H1 (cell line): ENCODE measurements around the gene F7. TPM values are rescaled to one million over a fixed set of nuclear protein-coding genes. Genes with fewer than 3 reads are reported as not detected.

Experiments used
- CTCF ChIA-PET: fragments of 300-600 bp; sonication (Branson Sonifier 250); formaldehyde crosslinking; loops from one replicate; lab custom pipeline; 2021; ENCODE audit not compliant: partially characterized antibody; lab: Charles Lee
- POLR2A ChIA-PET: fragments of 300-600 bp; sonication (Branson Sonifier 250); formaldehyde crosslinking; loops from one replicate; lab custom pipeline; 2021; ENCODE audit warnings: inconsistent platforms; ENCODE audit not compliant: partially characterized antibody; lab: Charles Lee
- DNase-seq, 2 experiments: peaks; one replicate each; pipeline versions ENCODE4 v3.0.0 to v3.0.0-alpha.2; 2010 to 2022; ENCODE audit warnings: low spot score in 2 of 2, low read depth in 1 of 2, mixed read lengths in 1 of 2
- FAIRE-seq: peaks from 2 replicates; lab custom pipeline; 2011; peaks lifted over from hg19 to GRCh38; lab: Jason Lieb, UNC
- H2AFZ ChIP-seq: 2 replicates; pipeline ENCODE4 v1.8.1; 2012; ENCODE audit warnings: low read length, inconsistent platforms
- H2AK5ac ChIP-seq: 2 replicates; pipeline ENCODE4 v1.6.1; 2013; ENCODE audit warnings: low read depth, low read length
- H2BK120ac ChIP-seq: replicated peaks from 2 replicates; pipeline ENCODE3; 2013; ENCODE audit warnings: low read depth, low read length, inconsistent platforms
- H2BK12ac ChIP-seq: 2 replicates; pipeline ENCODE4 v1.6.1; 2013; ENCODE audit warnings: low read depth, low read length
- H2BK15ac ChIP-seq: 2 replicates; pipeline ENCODE4 v1.6.1; 2013; ENCODE audit warnings: low read length
- H2BK20ac ChIP-seq: 2 replicates; pipeline ENCODE4 v1.6.1; 2013; ENCODE audit warnings: low read length
- H2BK5ac ChIP-seq: 2 replicates; pipeline ENCODE4 v1.6.1; 2013; ENCODE audit warnings: low read depth, low read length
- H3K14ac ChIP-seq: 2 replicates; pipeline ENCODE4 v1.6.1; 2013; ENCODE audit warnings: inconsistent platforms; ENCODE audit not compliant: insufficient read length
- H3K18ac ChIP-seq: 2 replicates; pipeline ENCODE4 v1.6.1; 2013; ENCODE audit warnings: low read length; ENCODE audit errors: extremely low read depth
- H3K23ac ChIP-seq: 2 replicates; pipeline ENCODE4 v1.6.1; 2013; ENCODE audit warnings: inconsistent platforms; ENCODE audit not compliant: insufficient read length
- H3K23me2 ChIP-seq: 2 replicates; pipeline ENCODE4 v1.6.1; 2013; ENCODE audit warnings: low read depth, low read length
- H3K27ac ChIP-seq: 2 replicates; pipeline ENCODE4 v1.6.1; 2011; ENCODE audit warnings: low read depth, low read length, inconsistent platforms
- H3K27me3 ChIP-seq, 4 experiments: replicated peaks in 1 of 4; 1 replicate in 1 of 4; 2 replicates in 3 of 4; pipeline versions ENCODE4 v1.6.1 to v1.8.1; 2011 to 2013; ENCODE audit warnings: low read length in 3 of 4, mild to moderate bottlenecking in 3 of 4, inconsistent platforms in 2 of 4, mixed read lengths in 2 of 4, moderate library complexity in 1 of 4; ENCODE audit not compliant: control insufficient read depth in 3 of 4, insufficient read depth in 3 of 4; ENCODE audit errors: extremely low read depth in 1 of 4
- H3K36me3 ChIP-seq, 4 experiments: 2 replicates each; pipeline versions ENCODE4 v1.6.1 to v1.8.1; 2011 to 2013; ENCODE audit warnings: mild to moderate bottlenecking in 4 of 4, low read length in 3 of 4, moderate library complexity in 2 of 4, control low read depth in 1 of 4, inconsistent platforms in 1 of 4; ENCODE audit not compliant: insufficient read depth in 4 of 4, control insufficient read depth in 2 of 4
- H3K4ac ChIP-seq: replicated peaks from 2 replicates; pipeline ENCODE3; 2013; ENCODE audit warnings: low read length, low read depth, mixed read lengths, inconsistent platforms; ENCODE audit not compliant: insufficient read length
- H3K4me1 ChIP-seq, 4 experiments: replicated peaks in 1 of 4; 1 replicate in 1 of 4; 2 replicates in 3 of 4; pipeline versions ENCODE4 v1.6.1 to v1.8.1; 2011 to 2013; ENCODE audit warnings: low read length in 3 of 4, inconsistent platforms in 2 of 4, mixed read lengths in 1 of 4; ENCODE audit not compliant: insufficient read depth in 4 of 4, control insufficient read depth in 3 of 4
- H3K4me2 ChIP-seq, 2 experiments: 2 replicates each; pipeline versions ENCODE4 v1.6.1 to v1.8.1; 2011 to 2013; ENCODE audit warnings: low read depth in 2 of 2, low read length in 2 of 2, control low read depth in 1 of 2, inconsistent platforms in 1 of 2, mild to moderate bottlenecking in 1 of 2; ENCODE audit not compliant: insufficient read depth in 1 of 2
- H3K4me3 ChIP-seq, 4 experiments: fragments of 200-600, 300-600 bp in 1 of 4; sonication (generic), shearing (Covaris generic), sonication (Bioruptor Twin) in 1 of 4; 2 replicates each; pipeline versions ENCODE4 v1.5.1 to v1.8.1; 2011 to 2016; ENCODE audit warnings: low read length in 4 of 4, low read depth in 3 of 4, control low read depth in 2 of 4, inconsistent platforms in 2 of 4, mild to moderate bottlenecking in 2 of 4, mixed read lengths in 1 of 4, moderate library complexity in 1 of 4; ENCODE audit not compliant: insufficient read depth in 2 of 4; ENCODE audit errors: extremely low read depth in 1 of 4
- H3K56ac ChIP-seq: replicated peaks from 2 replicates; pipeline ENCODE3; 2013; ENCODE audit warnings: low read depth, mild to moderate bottlenecking, mixed read lengths, low read length, inconsistent platforms; ENCODE audit not compliant: insufficient read length
- H3K79me1 ChIP-seq: 2 replicates; pipeline ENCODE4 v1.6.1; 2013; ENCODE audit warnings: low read depth, low read length, control low read depth
- H3K79me2 ChIP-seq, 2 experiments: 2 replicates each; pipeline versions ENCODE4 v1.6.1 to v1.8.1; 2012 to 2013; ENCODE audit warnings: low read length in 2 of 2, mild to moderate bottlenecking in 2 of 2, inconsistent platforms in 1 of 2; ENCODE audit not compliant: insufficient read depth in 2 of 2, control insufficient read depth in 1 of 2
- H3K9ac ChIP-seq, 4 experiments: replicated peaks in 1 of 4; 1 replicate in 1 of 4; 2 replicates in 3 of 4; pipeline versions ENCODE4 v1.6.1 to v1.8.1; 2011 to 2013; ENCODE audit warnings: low read depth in 3 of 4, low read length in 3 of 4, control low read depth in 2 of 4, mild to moderate bottlenecking in 2 of 4, moderate library complexity in 2 of 4, inconsistent platforms in 1 of 4; ENCODE audit errors: extremely low read depth in 1 of 4
- H3K9me3 ChIP-seq, 2 experiments: 2 replicates each; pipeline versions ENCODE4 v1.6.1 to v1.8.1; 2012 to 2013; ENCODE audit warnings: mild to moderate bottlenecking in 2 of 2, moderate library complexity in 2 of 2, control low read depth in 1 of 2, inconsistent platforms in 1 of 2, low read depth in 1 of 2, low read length in 1 of 2, mixed read lengths in 1 of 2; ENCODE audit not compliant: insufficient read depth in 2 of 2
- H4K20me1 ChIP-seq, 2 experiments: replicated peaks in 1 of 2; 2 replicates each; pipeline versions ENCODE3 to v1.8.1; 2011 to 2013; ENCODE audit warnings: inconsistent platforms in 2 of 2, low read length in 2 of 2, mild to moderate bottlenecking in 1 of 2; ENCODE audit not compliant: insufficient read depth in 2 of 2, control insufficient read depth in 1 of 2
- H4K5ac ChIP-seq: 2 replicates; pipeline ENCODE4 v1.6.1; 2013; ENCODE audit warnings: low read length, low read depth, mixed read lengths, inconsistent platforms; ENCODE audit not compliant: insufficient read length
- H4K8ac ChIP-seq: 2 replicates; pipeline ENCODE4 v1.8.0; 2013; ENCODE audit warnings: mild to moderate bottlenecking, moderate library complexity, low read length, inconsistent platforms; ENCODE audit not compliant: insufficient read depth; ENCODE audit errors: extremely low read depth
- H4K91ac ChIP-seq: replicated peaks from 2 replicates; pipeline ENCODE3; 2013; ENCODE audit warnings: low read length, mixed read lengths, inconsistent platforms; ENCODE audit not compliant: insufficient read length
- ATF2 ChIP-seq: IDR thresholded peaks from 2 replicates; pipeline ENCODE4 v1.6.1; 2012; ENCODE audit warnings: low read length, inconsistent platforms
- BCL11A ChIP-seq, 2 experiments: IDR thresholded peaks; one replicate each; pipeline ENCODE4 v1.6.1; 2011; ENCODE audit warnings: low read depth in 2 of 2, low read length in 2 of 2, mild to moderate bottlenecking in 2 of 2
- CHD1 ChIP-seq: IDR thresholded peaks from 2 replicates; pipeline ENCODE4 v1.6.1; 2012; ENCODE audit warnings: low read depth, low read length, improper control_type of control experiment
- EP300 ChIP-seq, 2 experiments: IDR thresholded peaks; 1 replicate in 1 of 2; 2 replicates in 1 of 2; pipeline ENCODE4 v1.6.1; 2011 to 2012; ENCODE audit warnings: low read depth in 2 of 2, low read length in 2 of 2, mild to moderate bottlenecking in 2 of 2, borderline replicate concordance in 1 of 2, inconsistent platforms in 1 of 2, moderate library complexity in 1 of 2
- GTF2F1 ChIP-seq: IDR thresholded peaks from 2 replicates; pipeline ENCODE4 v1.6.1; 2012; ENCODE audit warnings: low read depth, low read length, improper control_type of control experiment, borderline replicate concordance
- HDAC2 ChIP-seq, 2 experiments: fragments of 300-600 bp in 1 of 2; sonication (generic) in 1 of 2; IDR thresholded peaks; 2 replicates each; pipeline ENCODE4 v1.6.1; 2011 to 2012; ENCODE audit warnings: low read depth in 2 of 2, low read length in 2 of 2, mild to moderate bottlenecking in 2 of 2, moderate library complexity in 2 of 2, borderline replicate concordance in 1 of 2, inconsistent platforms in 1 of 2
- KDM5A ChIP-seq: fragments of 200-600 bp; IDR thresholded peaks from 2 replicates; pipeline ENCODE4 v1.7.1; 2012; ENCODE audit warnings: mild to moderate bottlenecking, low read length, inconsistent platforms, mixed read lengths
- NANOG ChIP-seq: IDR thresholded peaks from 2 replicates; pipeline ENCODE4 v1.6.1; 2011; ENCODE audit warnings: low read length, low read depth, mild to moderate bottlenecking, inconsistent platforms; ENCODE audit not compliant: insufficient read depth, poor library complexity, severe bottlenecking
- RBBP5 ChIP-seq: IDR thresholded peaks from 2 replicates; pipeline ENCODE4 v1.7.1; 2012; ENCODE audit warnings: low read depth, mild to moderate bottlenecking, inconsistent platforms, low read length, moderate library complexity, borderline replicate concordance
- SRF ChIP-seq: IDR thresholded peaks from 2 replicates; pipeline ENCODE4 v1.6.1; 2011; ENCODE audit warnings: mild to moderate bottlenecking, low read depth, low read length, moderate library complexity
- WGBS, 2 experiments: shearing (Covaris generic) in 1 of 2; methylation state at CpG; one replicate each; pipeline versions ENCODE4 v1.1.6 to v1.1.7; 2013 to 2015; ENCODE audit warnings: low lambda C conversion rate in 2 of 2, mixed read lengths in 2 of 2, inconsistent platforms in 1 of 2, low coverage in 1 of 2, missing lambda C conversion rate in 1 of 2; ENCODE audit not compliant: insufficient replicate concordance in 2 of 2, insufficient coverage in 1 of 2, insufficient read length in 1 of 2; ENCODE audit errors: extremely low coverage in 1 of 2, missing lambda C conversion rate in 1 of 2; 5-methylcytosine and 5-hydroxymethylcytosine counted together
- polyA plus RNA-seq, 7 experiments: library from polyadenylated mRNA; depleted of rRNA in 3 of 7; stranded (reverse) in 5 of 7; unstranded in 2 of 7; fragments of >200 nt in 5 of 7; fragments of 200-250 nt in 2 of 7; gene quantifications; 1 replicate in 5 of 7; 2 replicates in 1 of 7; 4 replicates in 1 of 7; pipeline versions ENCODE4 v1.2.1 to v1.2.3, GENCODE V29; 2011 to 2013; ENCODE audit warnings: missing spikeins in 2 of 7, mixed read lengths in 2 of 7
- total RNA-seq: library from RNA; stranded (reverse); fragmentation: NEBNext Ultra II Directional; extraction: Animal tissue kit (Norgen Biotek cat#: 25700); gene quantifications from 2 replicates; pipeline ENCODE4 v1.2.1, GENCODE V29; 2021
- TF ChIP-seq, protein P1 (sequence below): IDR thresholded peaks from 2 replicates; pipeline ENCODE4 v1.6.1; 2012; ENCODE audit warnings: inconsistent platforms

F7 gene
- total and polyA plus RNA-seq, 2 of the 8 experiments (the other 6 are each of a cell fraction or from before 2014, with no cell fraction given) = 0.43 to 0.98 TPM

- POLR2A ChIA-PET = interaction anchor here (0.6 to 1.2 kb wide), 4 partner anchors 11 to 536 kb away, joined by 3 to 5 read pairs (median 3); no protein-coding TSS in a partner anchor
- Histone ChIP-seq H2BK120ac (no peak overlapping the region), H2AK5ac (no peak overlapping the region), H4K20me1 (no peaks in the 10 kb centered on the region), H3K9ac (no peak overlapping the region), H3K23me2 (no peaks in the 10 kb centered on the region), H3K4me1 (peaks cover 0 to 16% (median 4%) of the 10 kb centered on the region in 4 experiments; a peak in 6 of 7 replicates), H3K18ac (no peak overlapping the region), H3K79me2 (no peaks in the 10 kb centered on the region), H3K27ac (no peak overlapping the region), H4K5ac (no peak overlapping the region), H2AFZ (no peak overlapping the region), H3K14ac (no peak overlapping the region), H2BK12ac (no peak overlapping the region), H3K27me3 (no peaks in the 10 kb centered on the region), H2BK20ac (no peak overlapping the region), H4K91ac (no peak overlapping the region), H2BK15ac (no peak overlapping the region), H3K4ac (no peak overlapping the region), H3K36me3 (peaks cover 0 to 7% (median under 1%) of the 10 kb centered on the region in 4 experiments; a peak in 3 of 8 replicates), H4K8ac (no peak overlapping the region), H3K56ac (no peak overlapping the region), H3K9me3 (no peaks in the 10 kb centered on the region), H3K4me2 (no peak overlapping the region), H3K4me3 (no peak overlapping the region; a peak in 1 of 8 replicates), H3K79me1 (no peaks in the 10 kb centered on the region), H2BK5ac (no peak overlapping the region), H3K23ac (no peak overlapping the region)
- FAIRE-seq = no peak
- CTCF ChIA-PET = interaction anchor here (0.6 to 0.8 kb wide), 3 partner anchors 42 to 162 kb away, joined by 3 read pairs; no protein-coding TSS in a partner anchor
- WGBS, 2 experiments = 86% methylated on average over 12 of the region's 12 CpGs; no CpG with 5 or more reads in 1 of the 2 experiments
- no peak for DNase-seq
- TF ChIP-seq GTF2F1 = no peak
- no peak for TF ChIP-seq KDM5A
- TF ChIP-seq ATF2 = no peak
- TF ChIP-seq EP300 (IDR thresholded peaks at IDR 0.05; ENCODE audit: borderline replicate concordance in 1 of 2, low read depth in 2 of 2, low read length in 2 of 2) = no peak
- TF ChIP-seq HDAC2 (IDR thresholded peaks at IDR 0.05; ENCODE audit: borderline replicate concordance in 1 of 2, low read depth in 2 of 2, low read length in 2 of 2) = no peak
- TF ChIP-seq, protein P1, sequence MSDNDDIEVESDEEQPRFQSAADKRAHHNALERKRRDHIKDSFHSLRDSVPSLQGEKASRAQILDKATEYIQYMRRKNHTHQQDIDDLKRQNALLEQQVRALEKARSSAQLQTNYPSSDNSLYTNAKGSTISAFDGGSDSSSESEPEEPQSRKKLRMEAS = no peak
- TF ChIP-seq BCL11A (IDR thresholded peaks at IDR 0.05; ENCODE audit: low read depth in 2 of 2, low read length in 2 of 2) = no peak
- no peak for TF ChIP-seq NANOG
- TF ChIP-seq SRF = no peak
- no peak for TF ChIP-seq CHD1
- no peak for TF ChIP-seq RBBP5
Observed at GRCh38 chr13:113164492-113164891, 58.9 kb downstream of the F7 start.
